NT2/D1 (cell line): ENCODE measurements around the gene NXPE4.

Experiments
- SUZ12 ChIP-seq: IDR thresholded peaks from 2 replicates; pipeline ENCODE4 v1.6.1; 2011; ENCODE audit not compliant: insufficient read length, insufficient read depth; ENCODE audit errors: extremely low read depth
- ZNF274 ChIP-seq: IDR thresholded peaks from 2 replicates; pipeline ENCODE4 v1.6.1; 2011; ENCODE audit warnings: mild to moderate bottlenecking, low read depth, low read length

- TF ChIP-seq ZNF274 (no peak), SUZ12 (no peak)
These were observed 18.6 kb upstream of the NXPE4 start for GRCh38 chr11:114614127-114614720.
